ENCODE results near the gene S100A13. TPM values are rescaled to one million over a fixed set of nuclear protein-coding genes. Genes with fewer than 3 reads are reported as not detected.

Gene S100A13
- polyA plus RNA-seq, 5 donors = 76.9 to 120 (median 96.7) TPM

DNA sequence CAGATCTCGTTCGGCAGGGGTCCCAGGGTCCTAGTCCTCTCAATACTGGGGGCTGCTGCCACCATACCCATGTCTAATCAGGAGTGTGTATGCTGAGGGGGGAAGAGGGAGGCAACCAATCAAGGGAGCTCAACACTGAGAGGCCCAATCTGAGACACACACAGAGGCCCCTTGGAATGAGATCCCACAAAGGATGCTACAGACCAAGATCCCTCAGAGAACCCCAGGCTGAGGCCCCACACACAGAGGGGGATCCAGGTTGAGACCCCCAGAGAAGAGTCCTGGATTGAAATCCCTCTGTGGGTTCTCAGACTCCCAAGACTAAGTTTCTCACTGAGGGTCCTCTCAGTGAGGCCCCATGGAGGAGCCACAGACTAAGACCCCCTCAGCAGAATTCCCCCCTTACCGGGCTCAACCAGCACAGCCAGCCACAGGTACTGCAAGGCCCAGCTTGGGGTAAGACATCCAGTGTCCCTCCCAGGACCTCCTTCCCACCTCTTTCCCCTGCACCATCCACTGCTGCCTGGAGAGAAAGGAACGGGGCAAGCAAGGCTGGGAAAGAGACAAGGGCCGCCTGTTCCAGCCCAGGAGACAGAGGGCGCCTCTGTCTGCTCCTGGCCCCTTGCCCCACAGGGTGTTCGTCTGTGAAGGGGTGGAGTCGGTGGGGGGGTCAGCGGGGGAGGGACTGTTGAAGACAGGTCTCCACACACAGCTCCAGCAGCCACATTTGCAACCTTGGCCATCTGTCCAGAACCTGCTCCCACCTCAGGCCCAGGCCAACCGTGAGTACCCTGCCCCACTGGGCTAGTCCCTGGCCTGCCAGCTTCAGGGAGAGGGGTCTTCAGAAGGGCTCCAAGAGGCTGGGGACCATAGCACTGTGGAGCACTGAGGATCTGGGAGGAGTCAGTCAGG is 666 bp upstream of the S100A13 start, which contains the start of gene S100A1:
Gene S100A1, plus strand, starts transcription at position 720 of the 912 bp plus-strand sequence. CDS start 2,088 bp downstream, outside the sequence.
- DNase-seq = no peak

DNA sequence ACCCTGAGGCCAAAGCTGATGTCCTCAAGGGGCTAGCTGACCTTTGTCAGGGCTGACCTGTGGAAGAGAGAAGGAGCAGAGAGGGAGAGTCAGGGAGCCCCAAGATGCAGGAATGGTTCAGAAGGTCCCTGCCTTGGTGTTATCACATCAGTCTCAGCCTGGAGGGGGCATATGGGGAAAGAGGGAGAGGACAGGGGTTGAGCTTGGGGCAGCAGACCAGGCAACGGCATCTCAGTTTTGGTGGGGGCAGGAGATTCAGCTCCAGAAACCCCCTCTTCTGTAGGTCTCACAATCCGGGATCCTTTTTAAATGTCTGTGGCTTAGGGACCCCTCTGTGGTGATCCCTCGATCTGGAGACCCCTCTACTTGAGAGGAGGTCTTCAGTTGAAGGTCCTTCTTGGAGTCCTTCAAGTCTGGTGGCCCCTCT is 815 bp downstream of the S100A13 start:
- no peak for DNase-seq

DNA sequence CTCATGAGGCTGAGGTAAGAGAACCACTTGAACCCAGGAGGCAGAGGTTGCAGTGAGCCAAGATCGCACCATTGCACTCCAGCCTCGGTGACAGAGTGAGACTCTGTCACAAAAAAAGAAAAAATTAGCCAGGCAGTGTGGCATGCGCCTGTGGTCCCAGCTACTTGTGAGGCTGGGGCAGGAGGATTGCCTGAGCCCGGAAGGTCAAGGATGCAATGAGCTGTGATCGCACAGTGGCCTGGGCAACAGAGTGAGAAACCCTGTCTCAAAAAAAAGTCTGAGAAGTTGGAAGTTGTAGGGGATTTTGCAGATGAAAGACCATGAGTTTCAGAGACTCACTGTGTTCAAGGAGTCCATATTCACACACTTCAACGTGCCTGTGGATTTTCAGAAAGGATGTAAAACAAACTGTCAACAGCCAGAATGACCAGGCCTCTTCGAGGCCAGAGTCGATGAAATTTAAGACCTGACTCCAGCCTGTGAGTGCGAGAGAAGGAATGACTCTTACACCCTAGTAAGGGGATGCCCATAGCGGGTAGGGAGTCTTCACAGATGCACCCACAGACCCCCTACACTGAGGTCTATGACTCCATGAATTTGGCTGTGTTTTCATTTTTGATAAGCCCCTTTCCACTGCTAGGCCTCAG is 2.2 kb downstream of the S100A13 start:
- no peak for DNase-seq

DNA sequence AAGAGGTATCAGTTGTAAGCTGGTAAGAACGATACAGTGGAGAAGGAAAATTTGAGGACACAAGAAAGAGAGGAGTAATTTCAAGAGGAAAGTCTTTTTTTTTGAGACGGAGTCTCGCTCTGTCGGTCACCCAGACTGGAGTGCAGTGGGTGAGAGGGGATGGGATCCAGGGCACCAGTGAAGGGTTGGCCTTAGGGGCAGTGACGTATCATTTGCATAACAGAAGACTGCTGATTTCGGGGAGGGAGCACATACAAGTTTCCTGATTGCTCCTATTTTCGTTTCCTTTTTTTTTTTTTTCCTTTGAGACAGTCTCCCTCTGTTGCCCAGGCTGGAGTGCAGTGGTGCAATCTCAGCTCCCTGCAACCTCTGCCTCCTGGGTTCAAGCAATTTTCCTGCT is 4.2 kb downstream of the S100A13 start:
- no peak for DNase-seq

GRCh38 chr1:153619171-153619570 is 8.1 kb downstream of the S100A13 start:
- DNase-seq = no peak

GRCh38 chr1:153617663-153618062 is 9.6 kb downstream of the S100A13 start:
- no peak for DNase-seq

DNA sequence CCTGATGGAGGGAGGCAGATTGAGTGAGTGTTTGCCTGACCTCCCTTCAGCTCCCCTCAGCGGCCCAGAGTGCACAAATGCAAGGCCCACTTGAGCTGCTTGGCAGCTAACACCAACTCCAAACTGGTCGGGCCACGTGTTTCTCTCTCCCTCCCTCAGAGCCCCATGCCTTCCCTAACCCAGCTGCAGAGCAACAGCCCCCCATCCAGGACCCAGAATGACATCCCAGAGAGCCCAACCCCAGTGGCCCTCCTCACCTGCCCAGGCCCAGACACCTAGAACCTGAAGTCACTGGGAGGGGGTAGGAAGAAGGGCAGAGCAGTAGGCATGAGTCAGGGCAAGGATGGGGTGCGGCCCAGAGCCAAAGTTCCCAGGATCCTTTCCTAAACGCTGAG is 10.4 kb downstream of the S100A13 start:
- peak; percentile 59 to 62 for DNase-seq

- DNase-seq = peak; percentile 48 to 59
Measured at GRCh38 chr1:153616144-153616916, 11.0 kb downstream of the S100A13 start, which contains the start of gene S100A14. Gene S100A14, minus strand, starts transcription at chr1:153616325. Its CDS starts 467 bp downstream, at chr1:153615858.

GRCh38 chr1:153615406-153615805 is 11.9 kb downstream of the S100A13 start:
- DNase-seq = no peak

- DNase-seq = no peak
Measured at GRCh38 chr1:153614906-153615305, 12.4 kb downstream of the S100A13 start.

DNA sequence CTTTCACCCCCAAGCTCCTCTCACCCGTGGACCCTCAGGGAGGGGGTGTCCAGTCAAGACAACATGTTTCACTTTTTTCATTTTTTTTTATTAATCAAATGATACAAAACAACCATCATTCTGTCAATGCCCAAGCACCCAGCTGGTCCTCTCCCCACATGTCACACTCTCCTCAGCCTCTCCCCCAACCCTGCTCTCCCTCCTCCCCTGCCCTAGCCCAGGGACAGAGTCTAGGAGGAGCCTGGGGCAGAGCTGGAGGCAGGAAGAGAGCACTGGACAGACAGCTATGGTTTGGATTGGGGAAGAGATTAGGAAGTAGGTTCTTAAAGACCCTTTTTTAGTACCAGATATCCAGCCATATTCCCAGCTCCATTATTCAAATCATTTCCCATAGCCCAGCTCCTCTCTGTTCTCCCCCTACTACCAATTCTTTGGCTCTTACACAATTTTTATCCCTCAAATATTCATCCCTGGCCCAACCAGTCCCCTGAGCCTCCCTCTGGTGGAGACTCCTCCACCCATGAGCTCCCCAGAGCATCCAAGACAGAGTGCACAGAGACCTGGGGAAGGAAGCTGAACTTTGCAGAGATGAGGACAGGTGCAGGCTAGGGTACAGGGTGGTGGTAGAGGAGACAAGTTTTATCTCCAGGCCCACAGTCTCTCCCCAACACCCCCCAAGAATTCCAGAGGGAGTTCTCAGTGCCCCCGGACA is 13.0 kb downstream of the S100A13 start:
- DNase-seq = no peak

DNA sequence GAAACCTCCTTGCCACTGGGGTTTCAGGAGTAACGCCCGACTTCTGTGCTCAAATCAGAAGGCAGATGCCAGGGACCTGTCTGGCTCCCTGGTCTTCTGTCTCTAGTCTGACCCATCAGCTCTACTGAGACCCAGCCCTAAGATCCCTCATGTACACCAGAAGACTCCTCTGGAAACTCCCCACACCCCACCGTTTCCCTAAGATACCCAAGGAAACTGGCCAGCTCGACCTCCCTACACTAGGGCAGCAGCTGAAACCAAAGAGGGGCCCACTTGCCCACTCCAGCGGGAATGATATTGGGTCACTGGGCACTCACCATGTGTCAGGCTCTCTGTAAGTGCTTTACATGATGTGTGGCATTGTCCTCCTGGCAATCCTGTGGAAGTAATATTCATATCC is 13.9 kb downstream of the S100A13 start:
- no peak for DNase-seq

DNA sequence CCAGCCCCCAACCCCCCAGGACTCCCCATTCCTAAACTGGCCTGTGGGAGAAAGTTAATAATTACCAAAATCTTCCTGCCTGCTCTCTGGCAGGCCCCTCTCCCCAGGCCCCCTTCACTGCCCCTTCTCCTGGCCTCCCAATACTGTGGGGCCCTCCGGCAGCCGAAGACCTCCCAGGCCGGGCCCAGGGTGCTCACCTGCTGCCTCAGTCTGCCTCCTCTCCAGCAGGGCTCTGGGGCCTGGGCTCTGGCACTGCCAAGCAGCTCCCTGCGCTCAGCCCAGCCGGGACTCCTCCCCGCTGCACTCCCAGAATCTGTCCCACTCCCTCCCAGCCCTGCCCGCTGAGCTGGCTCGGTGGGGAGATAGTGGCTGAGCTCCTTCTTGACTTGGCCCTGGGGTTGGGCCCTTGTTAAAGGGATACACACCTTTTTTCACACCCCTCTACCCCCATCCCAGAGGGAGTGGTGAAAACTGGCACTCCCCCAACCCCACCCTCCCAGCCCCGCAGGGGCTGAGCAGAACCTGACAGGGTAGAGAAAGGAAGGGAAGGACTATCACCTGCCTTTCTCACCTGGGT is 14.5 kb downstream of the S100A13 start, which contains the start of gene S100A16:
Gene S100A16, minus strand, starts transcription at position 383 of the 577 bp plus-strand sequence. CDS start 4,986 bp downstream, outside the sequence.
- peak; percentile 67 to 71 for DNase-seq

DNA sequence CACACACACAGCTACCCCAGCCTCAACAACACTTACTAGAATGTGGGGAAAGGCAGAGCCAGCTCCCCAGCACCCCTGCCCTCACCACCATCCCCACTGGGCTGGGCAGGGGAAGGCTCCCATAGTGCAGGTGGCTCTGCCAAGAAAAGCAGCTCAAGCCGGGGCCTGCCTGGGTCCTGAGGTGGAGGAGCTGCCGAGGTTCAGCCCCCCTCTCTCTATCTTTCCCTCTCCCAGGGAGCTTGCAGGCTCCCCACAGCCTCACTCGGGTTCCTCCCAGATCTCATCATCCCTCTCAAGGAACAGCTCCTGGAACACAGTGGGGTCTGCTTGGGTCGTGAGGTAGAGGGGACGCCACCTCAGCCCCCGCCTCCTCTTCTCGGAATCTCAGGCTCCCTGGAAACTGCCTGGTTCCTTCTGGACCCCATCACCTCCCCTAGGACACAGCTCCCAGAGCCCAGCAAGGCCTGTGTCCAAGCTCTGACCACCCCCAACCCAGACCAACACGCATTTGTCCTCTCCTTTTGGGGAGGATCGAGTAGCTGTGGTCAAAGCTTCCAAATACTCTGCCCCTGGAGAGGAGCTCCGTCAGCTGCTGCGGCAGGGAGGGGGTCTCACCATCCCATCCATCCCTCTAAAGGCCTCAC is 15.1 kb downstream of the S100A13 start:
- DNase-seq = no peak

- no peak for DNase-seq
Measured at GRCh38 chr1:153611356-153611755, 15.9 kb downstream of the S100A13 start.

DNA sequence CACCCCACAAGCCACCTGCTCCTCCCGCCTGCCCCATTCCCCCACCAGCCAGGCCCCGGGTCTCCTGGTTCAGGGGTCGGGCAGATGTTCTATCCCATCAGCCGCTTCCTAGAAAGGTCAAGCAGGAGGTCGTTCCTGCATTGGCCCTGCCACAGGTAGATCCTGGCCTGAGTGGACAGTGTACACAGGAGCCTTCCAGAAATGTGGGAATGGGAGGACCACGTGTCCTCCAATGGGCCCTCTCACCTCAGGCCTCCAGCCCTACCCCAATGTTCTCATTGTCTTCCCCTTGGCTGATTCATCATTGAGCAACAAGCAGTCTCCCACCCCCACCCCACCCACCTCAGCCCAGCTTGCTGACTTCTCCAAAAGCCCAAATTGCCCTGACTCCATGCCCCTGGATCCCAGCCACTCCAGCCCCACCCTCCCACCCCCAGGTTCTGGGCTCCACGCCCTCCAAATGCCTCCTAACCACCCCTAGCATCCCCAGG is 16.4 kb downstream of the S100A13 start:
- no peak for DNase-seq

DNA sequence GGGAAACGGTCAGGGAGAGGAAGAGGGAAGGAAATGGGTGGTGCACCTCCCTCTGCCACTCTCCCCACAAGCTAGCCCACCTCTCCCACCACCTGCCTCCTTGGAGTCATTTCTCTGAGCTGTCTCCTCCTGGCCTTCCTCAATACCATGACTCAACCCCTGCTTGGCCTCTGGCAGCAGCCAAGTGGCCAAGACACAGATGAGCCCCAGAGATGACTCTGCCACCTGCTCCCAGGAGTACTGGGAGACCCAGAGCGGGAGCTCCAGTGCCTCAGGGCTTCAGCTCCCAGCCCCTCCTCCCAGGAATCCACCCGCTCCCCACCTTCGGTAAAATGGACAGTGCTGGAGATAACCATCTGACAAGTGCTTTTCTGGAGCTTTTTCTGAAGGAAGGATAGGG is 17.0 kb downstream of the S100A13 start:
- DNase-seq = no peak

DNA sequence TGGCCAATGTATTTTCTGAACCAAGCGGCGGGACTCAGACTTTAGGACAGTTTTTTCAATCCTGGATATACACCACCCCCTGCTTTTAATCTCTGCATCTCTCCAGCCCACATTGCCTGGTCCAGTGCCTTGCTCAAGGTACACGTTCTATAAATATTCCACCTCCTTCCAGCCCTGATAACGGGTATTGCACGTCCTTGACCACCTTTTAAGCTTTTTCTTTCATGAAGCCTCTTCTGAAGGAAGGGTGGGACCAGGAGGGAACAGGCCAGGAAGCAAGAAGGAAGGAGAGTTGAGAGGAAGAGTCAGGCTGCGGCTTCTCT is 17.8 kb downstream of the S100A13 start:
- no peak for DNase-seq

DNA sequence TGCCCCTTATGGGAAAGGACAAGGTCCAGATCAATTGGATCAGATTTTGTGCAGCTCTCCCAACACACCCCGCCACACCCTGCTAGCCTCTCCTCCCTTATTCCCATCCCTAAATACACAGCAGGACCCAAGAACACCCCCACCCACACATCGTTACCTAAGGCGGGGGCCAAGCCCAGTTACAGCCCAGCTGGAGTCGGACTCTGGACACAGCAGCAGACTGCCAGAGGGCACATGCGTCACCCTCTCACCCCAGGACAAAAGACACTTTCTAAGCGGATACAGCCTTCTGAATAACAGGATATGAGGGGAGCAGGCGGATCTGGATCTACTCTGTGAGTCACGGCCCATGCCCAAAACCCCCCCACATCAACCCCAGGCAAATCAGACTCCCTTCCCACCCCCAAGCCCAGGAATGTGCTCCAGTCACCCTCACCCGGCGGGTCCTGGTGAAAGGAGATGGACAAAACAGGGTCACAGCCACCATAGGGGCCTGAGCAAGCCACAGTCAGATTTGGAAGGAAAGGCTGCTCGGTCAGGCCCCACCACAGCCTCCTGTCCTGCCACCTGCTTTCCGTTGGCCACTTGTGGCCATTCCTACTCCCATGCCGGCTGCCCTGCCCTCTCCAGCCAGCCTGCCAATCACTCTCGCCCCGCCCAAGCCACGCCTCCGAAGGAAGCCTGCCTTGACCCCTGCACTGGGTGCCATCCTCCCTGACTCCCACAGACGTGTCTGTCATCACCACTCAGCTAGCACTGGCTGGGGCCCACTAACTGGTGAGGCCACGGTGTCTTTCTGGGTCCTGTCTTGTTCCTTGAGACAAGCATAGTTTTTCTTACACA is 18.3 kb downstream of the S100A13 start:
- peak; percentile 45 to 58 for DNase-seq

Data from right lung (tissue), 5 donors.